Measurements from ENCODE around the gene DUSP22.

The DUSP22 gene

GRCh38 chr6:313087-313486 is 20.8 kb downstream of the DUSP22 start:
- H3K4me3 Mint-ChIP-seq = no peak overlapping the region
- DNase-seq (ENCODE audit: low spot score in 2 of 2) (no peak), ATAC-seq (replicated peaks; ENCODE audit: extremely low read depth, poor library complexity, severe bottlenecking) (peak; percentile 50)
- no peaks in the 10 kb centered on the region for H3K27me3 Mint-ChIP-seq
- H3K4me1 Mint-ChIP-seq = peaks cover 30% of the 10 kb centered on the region
- peaks cover 3% of the 10 kb centered on the region for H3K36me3 Mint-ChIP-seq (ENCODE audit: insufficient read depth)
- H3K9me3 Mint-ChIP-seq = no peaks in the 10 kb centered on the region
- peak overlapping the region; percentile 67 for H3K27ac Mint-ChIP-seq (ENCODE audit: low read depth)

GRCh38 chr6:313917-314316 is 21.6 kb downstream of the DUSP22 start:
- H3K4me1 Mint-ChIP-seq = peaks cover 37% of the 10 kb centered on the region
- no peak overlapping the region for H3K27ac Mint-ChIP-seq (ENCODE audit: low read depth)
- H3K4me3 Mint-ChIP-seq = no peak overlapping the region
- H3K9me3 Mint-ChIP-seq = no peaks in the 10 kb centered on the region
- H3K36me3 Mint-ChIP-seq (ENCODE audit: insufficient read depth) = peaks cover 3% of the 10 kb centered on the region
- DNase-seq (ENCODE audit: low spot score in 2 of 2) = no peak
- no peaks in the 10 kb centered on the region for H3K27me3 Mint-ChIP-seq
- no peak for ATAC-seq (replicated peaks; ENCODE audit: extremely low read depth, poor library complexity, severe bottlenecking)

- Mint-ChIP-seq H3K4me3 (no peak overlapping the region), H3K4me1 (peaks cover 37% of the 10 kb centered on the region), H3K27ac (ENCODE audit: low read depth) (no peak overlapping the region)
Observed at GRCh38 chr6:314377-314776, 22.1 kb downstream of the DUSP22 start.

GRCh38 chr6:315226-315625 is 22.9 kb downstream of the DUSP22 start:
- Mint-ChIP-seq H3K27me3 (no peaks in the 10 kb centered on the region), H3K27ac (ENCODE audit: low read depth) (no peak overlapping the region), H3K4me1 (peaks cover 37% of the 10 kb centered on the region), H3K4me3 (no peak overlapping the region), H3K9me3 (no peaks in the 10 kb centered on the region), H3K36me3 (ENCODE audit: insufficient read depth) (peaks cover 1% of the 10 kb centered on the region)
- DNase-seq (ENCODE audit: low spot score in 2 of 2) = no peak
- no peak for ATAC-seq (replicated peaks; ENCODE audit: extremely low read depth, poor library complexity, severe bottlenecking)

More at GRCh38 chr6:314377-314776, 22.1 kb downstream of the DUSP22 start:
- Mint-ChIP-seq H3K27me3 (no peaks in the 10 kb centered on the region), H3K36me3 (ENCODE audit: insufficient read depth) (peaks cover 3% of the 10 kb centered on the region), H3K9me3 (no peaks in the 10 kb centered on the region)
- DNase-seq (ENCODE audit: low spot score in 2 of 2) = no peak
- ATAC-seq (replicated peaks; ENCODE audit: extremely low read depth, poor library complexity, severe bottlenecking) = no peak

GRCh38 chr6:315921-316752 is 23.9 kb downstream of the DUSP22 start:
- Mint-ChIP-seq H3K27ac (ENCODE audit: low read depth) (no peak overlapping the region), H3K36me3 (ENCODE audit: insufficient read depth) (peaks cover 1% of the 10 kb centered on the region), H3K9me3 (no peaks in the 10 kb centered on the region), H3K27me3 (no peaks in the 10 kb centered on the region), H3K4me1 (peaks cover 37% of the 10 kb centered on the region), H3K4me3 (no peak overlapping the region)
- DNase-seq (ENCODE audit: low spot score in 2 of 2) (no peak), ATAC-seq (replicated peaks; ENCODE audit: extremely low read depth, poor library complexity, severe bottlenecking) (no peak)

GRCh38 chr6:316753-317038 is 24.4 kb downstream of the DUSP22 start:
- Mint-ChIP-seq H3K27ac (ENCODE audit: low read depth) (no peak overlapping the region), H3K4me1 (peaks cover 37% of the 10 kb centered on the region), H3K9me3 (no peaks in the 10 kb centered on the region)

GRCh38 chr6:317060-317447 is 24.8 kb downstream of the DUSP22 start:
- H3K4me3 Mint-ChIP-seq = no peak overlapping the region
- H3K27ac Mint-ChIP-seq (ENCODE audit: low read depth) = peak overlapping the region; percentile 58

More at GRCh38 chr6:316753-317038, 24.4 kb downstream of the DUSP22 start:
- Mint-ChIP-seq H3K36me3 (ENCODE audit: insufficient read depth) (peaks cover 1% of the 10 kb centered on the region), H3K27me3 (no peaks in the 10 kb centered on the region), H3K4me3 (no peak overlapping the region)
- ATAC-seq (replicated peaks; ENCODE audit: extremely low read depth, poor library complexity, severe bottlenecking) (no peak), DNase-seq (ENCODE audit: low spot score in 2 of 2) (no peak)

GRCh38 chr6:317448-318144 is 25.3 kb downstream of the DUSP22 start:
- Mint-ChIP-seq H3K27me3 (no peaks in the 10 kb centered on the region), H3K4me3 (no peak overlapping the region), H3K36me3 (ENCODE audit: insufficient read depth) (peaks cover 1% of the 10 kb centered on the region), H3K9me3 (no peaks in the 10 kb centered on the region), H3K27ac (ENCODE audit: low read depth) (peak overlapping the region; percentile 58), H3K4me1 (peaks cover 29% of the 10 kb centered on the region)
- no peak for DNase-seq (ENCODE audit: low spot score in 2 of 2)
- ATAC-seq (replicated peaks; ENCODE audit: extremely low read depth, poor library complexity, severe bottlenecking) = no peak

More at GRCh38 chr6:317060-317447, 24.8 kb downstream of the DUSP22 start:
- ATAC-seq (replicated peaks; ENCODE audit: extremely low read depth, poor library complexity, severe bottlenecking) (no peak), DNase-seq (ENCODE audit: low spot score in 2 of 2) (no peak)
- no peaks in the 10 kb centered on the region for H3K27me3 Mint-ChIP-seq
- peaks cover 1% of the 10 kb centered on the region for H3K36me3 Mint-ChIP-seq (ENCODE audit: insufficient read depth)
- H3K9me3 Mint-ChIP-seq = no peaks in the 10 kb centered on the region
- peaks cover 35% of the 10 kb centered on the region for H3K4me1 Mint-ChIP-seq

- Mint-ChIP-seq H3K27ac (ENCODE audit: low read depth) (no peak overlapping the region), H3K4me1 (peaks cover 21% of the 10 kb centered on the region), H3K9me3 (no peaks in the 10 kb centered on the region), H3K27me3 (no peaks in the 10 kb centered on the region), H3K36me3 (ENCODE audit: insufficient read depth) (peaks cover 1% of the 10 kb centered on the region), H3K4me3 (no peak overlapping the region)
- DNase-seq (ENCODE audit: low spot score in 2 of 2) = no peak
- no peak for ATAC-seq (replicated peaks; ENCODE audit: extremely low read depth, poor library complexity, severe bottlenecking)
Observed at GRCh38 chr6:318243-318890, 26.1 kb downstream of the DUSP22 start.

- DNase-seq (ENCODE audit: low spot score in 2 of 2) (no peak), ATAC-seq (replicated peaks; ENCODE audit: extremely low read depth, poor library complexity, severe bottlenecking) (no peak)
- H3K9me3 Mint-ChIP-seq = no peaks in the 10 kb centered on the region
- H3K4me1 Mint-ChIP-seq = peaks cover 20% of the 10 kb centered on the region
- no peaks in the 10 kb centered on the region for H3K27me3 Mint-ChIP-seq
- H3K36me3 Mint-ChIP-seq (ENCODE audit: insufficient read depth) = peaks cover 1% of the 10 kb centered on the region
- no peak overlapping the region for H3K4me3 Mint-ChIP-seq
- no peak overlapping the region for H3K27ac Mint-ChIP-seq (ENCODE audit: low read depth)
Observed at GRCh38 chr6:319177-320131, 27.2 kb downstream of the DUSP22 start.

GRCh38 chr6:320351-321157 is 28.3 kb downstream of the DUSP22 start:
- Mint-ChIP-seq H3K4me1 (peaks cover 20% of the 10 kb centered on the region), H3K36me3 (ENCODE audit: insufficient read depth) (peaks cover 1% of the 10 kb centered on the region), H3K4me3 (no peak overlapping the region), H3K27ac (ENCODE audit: low read depth) (no peak overlapping the region), H3K9me3 (no peaks in the 10 kb centered on the region), H3K27me3 (no peaks in the 10 kb centered on the region)
- ATAC-seq (replicated peaks; ENCODE audit: extremely low read depth, poor library complexity, severe bottlenecking) (no peak), DNase-seq (ENCODE audit: low spot score in 2 of 2) (no peak)

All from central memory CD8-positive, alpha-beta T cell (primary cell).